Superior temporal gyrus (tissue), 1 donor: ENCODE data around the gene USP37.

Experiments used
- DNase-seq: peaks from one replicate; pipeline ENCODE4 v3.0.0-alpha.2; 2016; ENCODE audit errors: extremely low spot score

The USP37 gene

DNA sequence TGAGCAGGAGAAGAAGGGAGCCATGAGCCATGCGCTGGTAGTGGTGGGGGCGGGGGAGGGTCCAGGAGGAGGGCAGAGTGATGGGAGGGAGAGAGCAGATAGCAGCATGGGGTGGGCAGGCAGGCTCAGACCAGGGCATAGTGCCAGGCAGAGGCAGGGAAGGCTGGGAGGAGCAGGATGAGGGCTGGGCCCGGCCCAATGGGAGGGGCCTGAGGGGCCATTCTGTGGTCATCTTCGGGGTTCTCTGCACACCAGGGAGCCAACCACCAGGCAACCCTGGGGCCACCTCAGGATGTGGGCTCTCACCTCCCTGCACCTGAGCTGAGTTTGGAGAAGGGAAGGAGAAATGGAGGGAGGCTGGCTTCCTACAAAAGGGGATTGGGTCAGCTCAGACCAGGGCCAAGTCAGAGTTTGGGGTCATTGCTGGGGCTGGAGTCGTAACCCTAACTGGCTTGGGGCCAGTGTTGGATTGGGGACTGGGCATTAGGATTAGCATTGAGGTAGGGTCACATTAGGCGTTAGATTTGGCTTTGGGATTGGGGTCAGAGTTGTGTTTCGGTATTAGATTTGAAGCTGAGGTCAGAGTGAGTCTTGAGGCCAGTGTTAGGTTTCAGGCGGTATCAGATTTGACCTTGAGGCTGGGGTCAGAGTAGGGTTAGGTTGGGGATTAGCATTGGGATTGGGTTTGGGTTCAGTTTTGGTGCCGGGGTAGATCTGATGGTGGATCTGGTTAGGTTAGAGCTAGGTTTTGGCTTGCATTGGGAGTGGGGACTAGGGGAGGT lies 138.0 kb downstream of the USP37 start:
- DNase-seq: no peak

DNA sequence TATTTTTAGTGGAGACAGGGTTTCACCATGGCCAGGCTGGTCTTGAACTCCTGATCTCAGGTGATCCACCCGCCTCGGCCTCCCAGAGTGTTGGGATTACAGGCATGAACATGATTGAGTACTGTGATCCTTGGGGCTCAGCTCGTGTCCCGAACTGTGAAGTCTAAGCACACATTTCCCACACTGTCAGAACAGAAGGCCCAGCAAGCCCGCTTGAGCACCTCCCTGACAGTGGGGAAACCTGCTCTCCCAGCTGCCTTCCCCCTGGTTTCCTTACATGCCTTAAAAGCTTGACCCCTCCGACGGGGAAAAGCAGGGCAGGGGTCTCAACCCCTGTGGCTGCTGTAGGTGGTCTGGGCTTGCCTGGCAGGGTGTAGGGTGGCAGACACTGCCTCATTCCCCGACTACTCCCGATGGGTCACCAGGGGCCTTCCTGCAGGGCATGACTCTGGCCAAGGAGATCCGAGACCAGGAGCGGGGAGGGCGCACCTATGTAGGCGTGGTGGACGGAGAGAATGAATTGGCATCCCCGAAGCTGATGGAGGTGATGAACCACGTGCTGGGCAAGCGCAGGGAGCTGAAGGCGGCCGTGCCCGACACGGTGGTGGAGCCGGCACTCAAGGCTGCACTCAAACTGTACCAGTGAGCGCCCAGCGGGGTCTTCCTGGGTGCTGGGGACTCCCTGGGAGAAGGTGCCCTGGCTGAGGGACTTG lies 139.1 kb downstream of the USP37 start:
- DNase-seq: no peak

DNA sequence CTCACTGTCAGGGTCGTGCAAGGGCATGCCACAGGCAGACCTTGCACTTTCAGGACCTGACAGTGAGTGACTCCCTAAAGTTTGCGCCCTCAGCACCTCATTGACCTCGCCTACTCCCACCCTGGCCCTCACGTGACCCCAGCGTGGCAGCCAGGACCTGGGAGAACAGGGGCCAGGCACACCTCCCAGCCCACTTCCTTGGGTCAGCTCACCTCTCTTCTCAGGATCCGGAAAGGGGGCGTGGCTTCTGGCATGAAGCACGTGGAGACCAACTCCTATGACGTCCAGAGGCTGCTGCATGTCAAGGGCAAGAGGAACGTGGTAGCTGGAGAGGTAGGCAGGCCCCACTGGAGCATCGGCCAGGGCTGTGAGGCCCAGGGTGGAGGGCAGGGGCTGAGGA lies 140.4 kb downstream of the USP37 start:
- DNase-seq: no peak

DNA sequence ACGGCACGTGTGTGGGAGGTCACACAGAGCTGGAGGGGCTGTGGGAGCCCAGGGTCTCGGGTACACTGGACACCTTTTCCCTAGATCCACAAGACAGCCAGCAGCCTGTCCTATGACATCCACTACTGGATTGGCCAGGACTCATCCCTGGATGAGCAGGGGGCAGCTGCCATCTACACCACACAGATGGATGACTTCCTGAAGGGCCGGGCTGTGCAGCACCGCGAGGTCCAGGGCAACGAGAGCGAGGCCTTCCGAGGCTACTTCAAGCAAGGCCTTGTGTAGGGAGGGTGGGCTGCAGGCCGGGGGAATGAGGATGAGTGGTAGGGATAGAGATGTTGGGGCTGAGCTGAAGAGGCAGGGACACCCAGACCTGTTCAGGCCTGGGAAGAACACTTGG lies 142.6 kb downstream of the USP37 start:
- DNase-seq: no peak

DNA sequence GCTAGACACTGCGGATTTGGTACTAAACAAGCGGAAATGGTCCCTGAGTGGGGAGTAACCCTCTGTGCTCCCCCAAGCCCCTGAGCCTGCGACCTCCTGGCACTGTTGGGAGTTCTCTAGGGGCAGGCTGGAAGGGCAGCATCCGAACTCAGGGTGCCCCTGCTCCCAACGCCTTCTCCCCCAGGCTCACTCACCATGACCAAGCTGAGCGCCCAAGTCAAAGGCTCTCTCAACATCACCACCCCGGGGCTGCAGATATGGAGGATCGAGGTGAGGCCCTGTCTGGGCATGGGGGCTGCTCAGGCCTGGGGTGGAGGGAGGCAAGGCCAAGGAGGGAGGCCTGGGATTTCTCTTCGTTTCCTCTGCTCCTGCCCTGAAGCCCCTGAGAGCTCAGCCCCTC lies 144.6 kb downstream of the USP37 start:
- DNase-seq: no peak

DNA sequence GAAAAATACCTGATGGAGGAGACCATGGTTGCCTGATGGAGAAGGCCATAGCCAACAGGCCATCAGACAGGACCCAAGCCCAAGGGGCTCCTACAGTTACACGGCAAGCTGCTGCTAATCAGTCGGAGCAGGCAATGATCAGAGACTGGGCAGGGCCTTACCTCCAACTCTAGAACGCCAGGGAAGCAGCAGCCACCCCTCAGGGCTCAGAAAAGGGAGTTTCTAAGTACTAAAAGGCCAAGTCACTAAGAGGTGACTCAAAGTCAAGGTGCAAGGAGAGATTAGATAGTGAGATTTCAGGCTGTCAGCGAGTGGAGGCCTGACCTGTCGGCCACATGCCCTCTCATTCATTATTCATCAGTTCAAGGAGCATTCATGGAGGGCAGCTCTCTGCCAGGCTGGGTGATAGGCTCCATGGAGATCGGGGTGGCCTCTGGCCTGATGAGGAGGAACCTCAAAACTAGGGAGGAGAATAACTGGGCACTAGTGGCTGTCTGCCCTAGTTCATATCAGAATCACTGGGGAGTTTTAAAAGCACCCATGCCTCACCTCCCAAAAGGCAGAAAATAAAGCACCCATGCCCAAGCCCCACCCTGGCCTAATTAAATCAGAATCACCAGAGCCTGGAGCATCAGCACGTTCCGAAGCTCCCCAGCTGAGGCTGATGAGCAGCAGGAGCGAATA lies 145.6 kb downstream of the USP37 start:
- no peak for DNase-seq

DNA sequence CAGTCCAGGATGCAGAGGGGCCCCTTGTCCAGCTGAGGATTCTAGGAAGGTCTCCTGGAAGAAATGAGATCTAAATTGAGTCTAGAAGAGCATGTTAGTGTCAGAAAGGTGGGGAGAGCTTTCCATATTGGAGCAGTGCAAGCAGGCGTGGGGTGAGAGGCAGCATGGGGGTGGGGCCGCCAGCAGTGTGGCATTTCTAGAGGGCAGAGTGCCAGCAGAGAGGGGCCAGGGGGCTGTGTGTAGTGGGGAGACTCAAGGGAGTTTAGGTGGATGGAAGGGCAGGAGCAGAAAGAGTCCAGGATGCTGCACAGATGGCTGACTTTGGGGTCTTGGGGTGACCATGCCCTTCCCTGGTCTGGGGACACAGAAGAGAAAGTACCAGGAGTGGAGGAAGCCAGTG lies 147.1 kb downstream of the USP37 start:
- no peak for DNase-seq

DNA sequence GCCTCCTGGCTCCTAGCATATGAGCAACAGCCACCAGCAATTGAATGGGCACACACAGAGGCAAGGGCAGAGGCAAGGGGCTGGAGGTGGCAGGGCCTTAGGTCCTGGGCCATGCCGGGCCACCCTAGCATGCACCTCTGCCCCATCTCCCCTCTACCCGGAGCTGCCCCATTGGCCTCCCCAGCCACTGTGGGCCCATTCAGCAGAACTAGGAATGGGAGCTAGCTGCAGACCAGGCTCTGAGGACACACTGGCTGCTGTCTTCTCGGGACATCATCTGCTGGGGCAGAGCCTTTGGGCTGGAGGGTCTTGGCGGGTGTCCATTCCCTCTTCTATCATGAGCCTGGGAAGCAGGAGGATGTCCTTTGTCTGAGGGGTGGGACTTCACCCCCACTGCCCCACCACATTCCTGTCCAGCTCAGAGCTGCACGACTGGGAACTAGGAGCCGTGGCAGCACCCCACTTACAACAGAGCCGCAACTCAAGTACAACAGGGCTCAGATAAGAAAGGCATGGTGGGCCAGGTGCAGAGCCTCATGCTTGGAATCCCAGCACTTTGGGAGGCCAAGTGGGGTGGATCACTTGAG lies 148.4 kb downstream of the USP37 start:
- no peak for DNase-seq

DNA sequence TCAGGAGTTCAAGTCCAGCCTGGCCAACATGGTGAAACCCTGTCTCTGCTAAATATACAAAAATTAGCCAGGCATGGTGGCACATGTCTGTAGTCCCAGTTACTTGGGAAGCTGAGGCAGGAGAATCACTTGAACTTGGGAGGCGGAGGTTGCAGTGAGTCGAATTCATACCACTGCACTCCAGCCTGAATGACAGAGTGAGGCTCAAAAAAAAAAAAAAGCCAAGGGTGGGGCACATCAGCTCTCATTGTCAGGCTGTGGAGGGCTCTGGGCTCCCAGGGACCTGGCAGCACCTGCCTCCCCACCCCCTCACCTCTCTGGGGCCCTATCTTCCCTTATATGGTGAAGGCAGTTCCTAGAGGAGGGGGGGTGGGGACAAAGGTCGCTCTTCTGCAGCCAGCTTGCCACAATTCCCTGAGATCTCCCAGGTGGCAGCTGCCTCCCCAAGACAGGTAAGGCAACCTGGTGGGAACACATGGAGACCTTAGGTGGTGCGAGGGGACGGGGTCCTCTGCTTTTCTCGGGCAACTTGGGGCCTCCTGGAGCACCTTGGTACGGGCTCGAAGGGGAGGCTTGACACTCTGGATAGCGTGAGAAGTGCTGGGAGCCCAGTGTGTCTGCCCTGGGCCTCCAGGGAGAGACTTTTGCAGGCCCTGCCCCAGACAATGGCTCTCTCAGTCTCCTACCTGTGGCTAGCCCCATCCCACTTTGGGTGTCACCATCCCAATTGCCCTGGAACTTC lies 149.3 kb downstream of the USP37 start, which contains the start of gene VIL1:
TSS of gene VIL1 (plus strand) at position 407 of the 742 bp plus-strand sequence. CDS start 4,656 bp downstream, outside the sequence.
- DNase-seq: no peak

DNA sequence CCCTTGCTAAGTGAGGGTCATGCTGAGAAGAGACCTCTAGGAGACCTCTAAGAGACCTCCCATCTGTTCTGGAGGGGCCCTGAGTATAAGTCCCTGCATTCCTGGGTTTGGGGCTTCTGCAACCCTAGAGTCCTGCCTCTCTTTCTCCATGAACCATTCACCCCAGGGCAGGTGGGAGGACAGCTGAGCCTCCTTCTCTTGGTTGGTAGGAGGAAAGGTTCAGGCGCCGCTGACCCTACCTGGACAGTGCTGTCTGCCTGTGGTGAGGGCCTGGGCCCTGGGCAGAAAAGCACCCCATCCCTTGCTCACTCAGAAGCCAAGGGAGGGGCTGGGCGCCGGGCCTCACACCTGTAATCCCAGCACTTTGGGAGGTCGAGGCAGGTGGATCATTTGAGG lies 149.8 kb downstream of the USP37 start:
- DNase-seq: no peak

DNA sequence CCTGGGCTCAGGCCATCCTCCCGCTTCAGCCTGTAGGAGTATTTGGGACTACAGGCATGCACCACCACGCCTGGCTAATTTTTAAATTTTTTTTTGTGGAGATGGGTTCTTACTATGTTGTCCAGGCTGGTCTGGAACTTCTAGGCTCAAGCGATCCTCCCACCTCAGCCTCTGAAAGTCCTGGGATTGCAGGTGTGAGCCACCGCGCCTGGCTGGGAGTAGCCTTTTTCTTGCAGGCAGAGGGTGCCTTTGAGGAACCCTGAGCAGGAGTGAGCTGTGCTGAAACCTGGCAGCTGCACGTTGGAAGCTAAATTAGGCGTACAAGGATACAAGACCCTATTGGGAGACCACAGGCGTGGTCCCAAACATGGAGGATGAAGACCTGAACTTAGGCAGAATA lies 160.4 kb downstream of the USP37 start:
- DNase-seq: no peak

DNA sequence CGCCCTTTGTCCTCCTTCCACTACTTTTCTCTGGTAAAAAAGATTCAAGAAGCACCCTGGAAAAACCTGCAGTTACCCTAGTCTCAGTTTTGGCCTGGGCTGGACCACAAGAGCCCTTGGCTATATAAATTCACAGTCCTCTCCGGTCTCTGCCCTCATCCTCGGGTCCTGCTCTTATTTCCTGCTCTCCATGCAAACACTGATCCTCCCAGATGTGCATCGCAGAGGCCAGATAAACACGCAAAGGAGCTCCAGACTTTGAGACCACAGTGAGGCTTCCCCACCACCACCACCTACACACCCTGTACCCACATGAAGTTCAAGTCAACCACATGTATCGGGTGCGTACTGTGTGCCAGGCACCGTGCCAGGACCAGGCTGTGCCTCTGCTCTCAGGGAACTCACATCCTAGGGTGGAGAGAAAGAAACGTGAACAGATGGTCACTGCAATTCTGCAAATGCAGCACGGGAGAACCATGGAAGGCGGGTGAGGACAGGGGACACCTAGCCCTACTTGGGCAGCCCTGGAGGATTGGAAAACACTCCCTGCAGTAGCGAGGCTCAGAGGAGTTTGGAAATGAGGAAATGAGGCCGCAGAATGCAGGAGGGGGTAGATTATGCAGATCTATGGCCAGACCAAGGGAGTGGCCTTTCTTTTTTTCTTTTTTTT lies 161.1 kb downstream of the USP37 start:
- DNase-seq: peak; percentile 57

DNA sequence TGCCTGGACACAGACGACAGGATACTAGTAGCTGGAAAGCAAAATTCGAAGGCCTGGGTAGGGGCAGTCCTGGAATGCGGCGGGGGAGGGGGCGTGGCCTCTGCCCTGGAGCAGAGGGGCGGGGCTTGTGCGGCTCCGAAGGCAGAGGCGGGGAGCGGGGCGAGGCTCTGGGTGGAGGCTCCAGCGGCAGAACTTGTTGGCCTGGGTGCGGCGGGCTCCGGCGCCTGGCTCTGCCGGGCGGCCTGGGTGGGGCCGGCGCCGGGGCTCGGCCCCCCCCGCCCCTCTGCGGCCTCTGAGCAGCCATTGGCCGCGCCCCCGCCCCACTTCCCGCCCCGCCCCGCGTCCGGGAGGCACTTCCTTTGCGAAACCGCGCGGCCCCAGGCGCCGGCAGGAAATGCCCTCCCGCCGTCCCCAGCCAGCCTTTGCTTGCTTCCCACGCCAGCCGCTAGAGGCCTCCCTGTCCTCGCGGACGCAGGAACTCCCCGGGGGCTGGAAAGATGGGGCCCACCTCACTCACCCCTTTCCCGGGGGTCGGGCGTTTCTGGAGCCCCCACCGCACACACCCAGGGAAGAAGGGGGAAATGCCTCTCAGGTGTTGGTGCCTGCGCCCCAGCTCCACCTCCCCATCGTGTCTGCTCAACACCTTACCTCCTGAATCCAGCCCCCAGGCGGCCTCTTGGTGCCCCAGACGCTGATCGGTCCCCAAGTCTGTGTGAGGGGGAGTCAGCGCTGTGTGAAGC lies 161.8 kb downstream of the USP37 start:
- DNase-seq: peak; percentile 93

DNA sequence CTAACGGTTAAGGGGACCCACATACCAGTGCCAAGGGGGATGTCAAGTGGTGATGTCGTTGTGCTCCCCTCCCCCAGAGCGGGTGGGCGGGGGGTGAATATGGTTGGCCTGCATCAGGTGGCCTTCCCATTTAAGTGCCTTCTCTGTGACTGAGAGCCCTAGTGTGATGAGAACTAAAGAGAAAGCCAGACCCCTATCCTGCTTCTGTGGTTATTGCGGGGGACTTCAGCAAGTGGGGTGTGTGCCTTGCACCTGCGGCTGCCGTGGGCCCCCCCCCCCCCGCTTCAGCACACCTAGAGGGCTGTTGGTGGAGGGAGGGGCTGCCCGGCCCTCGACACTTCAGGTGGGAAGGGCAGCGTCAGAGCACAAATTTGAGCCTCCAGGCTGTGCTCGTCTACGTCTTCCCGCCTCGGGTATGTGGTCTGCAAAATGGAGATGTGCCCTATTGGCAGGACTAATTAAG lies 162.4 kb downstream of the USP37 start:
- DNase-seq: no peak

DNA sequence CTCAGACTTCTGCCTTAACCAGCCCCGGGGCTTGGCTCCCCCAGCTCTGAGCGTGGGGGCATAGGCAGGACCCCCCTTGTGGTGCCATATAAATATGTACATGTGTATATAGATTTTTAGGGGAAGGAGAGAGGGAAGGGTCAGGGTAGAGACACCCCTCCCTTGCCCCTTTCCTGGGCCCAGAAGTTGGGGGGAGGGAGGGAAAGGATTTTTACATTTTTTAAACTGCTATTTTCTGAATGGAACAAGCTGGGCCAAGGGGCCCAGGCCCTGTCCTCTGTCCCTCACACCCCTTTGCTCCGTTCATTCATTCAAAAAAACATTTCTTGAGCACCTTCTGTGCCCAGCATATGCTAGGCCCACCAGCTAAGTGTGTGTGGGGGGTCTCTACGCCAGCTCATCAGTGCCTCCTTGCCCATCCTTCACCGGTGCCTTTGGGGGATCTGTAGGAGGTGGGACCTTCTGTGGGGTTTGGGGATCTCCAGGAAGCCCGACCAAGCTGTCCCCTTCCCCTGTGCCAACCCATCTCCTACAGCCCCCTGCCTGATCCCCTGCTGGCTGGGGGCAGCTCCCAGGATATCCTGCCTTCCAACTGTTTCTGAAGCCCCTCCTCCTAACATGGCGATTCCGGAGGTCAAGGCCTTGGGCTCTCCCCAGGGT lies 162.9 kb downstream of the USP37 start:
- DNase-seq: no peak

DNA sequence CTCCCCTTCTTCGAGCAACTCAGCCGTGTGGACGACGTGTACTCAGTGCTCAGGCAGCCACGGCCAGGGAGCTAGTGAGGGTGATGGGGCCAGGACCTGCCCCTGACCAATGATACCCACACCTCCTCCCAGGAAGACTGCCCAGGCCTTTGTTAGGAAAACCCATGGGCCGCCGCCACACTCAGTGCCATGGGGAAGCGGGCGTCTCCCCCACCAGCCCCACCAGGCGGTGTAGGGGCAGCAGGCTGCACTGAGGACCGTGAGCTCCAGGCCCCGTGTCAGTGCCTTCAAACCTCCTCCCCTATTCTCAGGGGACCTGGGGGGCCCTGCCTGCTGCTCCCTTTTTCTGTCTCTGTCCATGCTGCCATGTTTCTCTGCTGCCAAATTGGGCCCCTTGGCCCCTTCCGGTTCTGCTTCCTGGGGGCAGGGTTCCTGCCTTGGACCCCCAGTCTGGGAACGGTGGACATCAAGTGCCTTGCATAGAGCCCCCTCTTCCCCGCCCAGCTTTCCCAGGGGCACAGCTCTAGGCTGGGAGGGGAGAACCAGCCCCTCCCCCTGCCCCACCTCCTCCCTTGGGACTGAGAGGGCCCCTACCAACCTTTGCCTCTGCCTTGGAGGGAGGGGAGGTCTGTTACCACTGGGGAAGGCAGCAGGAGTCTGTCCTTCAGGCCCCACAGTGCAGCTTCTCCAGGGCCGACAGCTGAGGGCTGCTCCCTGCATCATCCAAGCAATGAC lies 163.6 kb downstream of the USP37 start:
- no peak for DNase-seq

DNA sequence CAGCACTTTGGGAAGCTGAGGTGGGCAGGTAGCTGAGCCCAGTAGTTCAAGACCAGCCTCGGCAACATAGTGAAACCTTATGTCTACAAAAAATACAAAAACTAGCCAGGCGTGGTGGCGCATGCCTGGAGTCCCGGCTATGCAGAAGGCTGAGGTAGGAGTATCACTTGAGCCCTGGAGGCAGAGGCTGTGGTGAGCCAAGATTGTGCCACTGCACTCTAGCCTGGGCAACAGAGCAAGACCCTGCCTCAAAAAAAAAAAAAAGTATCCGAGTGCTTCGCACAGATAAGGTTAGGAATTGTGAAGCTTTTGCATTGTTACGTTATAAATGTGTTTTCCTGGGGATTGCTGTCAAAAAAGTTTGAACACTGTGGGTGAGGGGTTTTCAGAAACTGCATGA lies 164.3 kb downstream of the USP37 start:
- no peak for DNase-seq

DNA sequence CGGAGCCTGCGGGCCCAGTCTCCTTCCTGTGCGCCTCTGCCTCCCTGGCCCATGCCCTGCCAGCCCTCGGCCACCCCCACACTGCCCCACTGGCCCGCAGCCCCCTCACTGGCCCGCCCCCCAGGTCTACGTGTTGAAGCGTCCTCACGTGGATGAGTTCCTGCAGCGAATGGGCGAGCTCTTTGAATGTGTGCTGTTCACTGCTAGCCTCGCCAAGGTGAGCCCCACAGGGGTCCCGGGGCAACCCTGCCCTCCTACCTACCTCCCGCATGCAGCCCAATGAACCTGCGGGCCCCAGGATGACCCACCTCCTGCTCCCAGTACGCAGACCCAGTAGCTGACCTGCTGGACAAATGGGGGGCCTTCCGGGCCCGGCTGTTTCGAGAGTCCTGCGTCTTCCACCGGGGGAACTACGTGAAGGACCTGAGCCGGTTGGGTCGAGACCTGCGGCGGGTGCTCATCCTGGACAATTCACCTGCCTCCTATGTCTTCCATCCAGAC lies 165.2 kb downstream of the USP37 start:
- DNase-seq: no peak

DNA sequence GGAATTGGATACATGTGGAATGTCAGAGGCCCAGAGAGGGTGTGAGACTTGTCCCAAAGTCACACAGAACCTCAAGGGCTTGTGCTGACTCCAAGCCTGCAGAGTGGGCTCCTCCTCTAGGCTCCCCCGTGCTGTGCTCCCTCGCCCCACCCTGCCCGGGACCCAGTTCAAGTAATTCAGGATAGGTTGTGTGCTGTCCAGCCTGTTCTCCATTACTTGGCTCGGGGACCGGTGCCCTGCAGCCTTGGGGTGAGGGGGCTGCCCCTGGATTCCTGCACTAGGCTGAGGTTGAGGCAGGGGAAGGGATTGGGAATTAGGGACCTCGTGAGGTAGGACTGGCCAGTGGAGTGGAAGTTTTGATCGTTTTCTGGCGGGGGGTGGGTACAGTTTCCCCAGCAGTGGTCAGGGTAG lies 165.7 kb downstream of the USP37 start:
- no peak for DNase-seq
